Activated naive CD4-positive, alpha-beta T cell treated with anti-CD3 and anti-CD28 coated beads, Interleukin-2, amount 10 ng/mL, durations not matched to agents 7 days and 5 days (primary cell): ENCODE results near the gene RNU5B-1.

Experiments used
- CTCF ChIA-PET: fragments of 350-600 bp; sonication (Branson Sonifier 250); formaldehyde crosslinking; loops from one replicate; lab custom pipeline; 2021; ENCODE audit warnings: antibody characterized with exemption; lab: Charles Lee
- DNase-seq: peaks from one replicate; pipeline ENCODE4 v3.0.0-alpha.2; 2020
- H3K27ac Mint-ChIP-seq: one replicate; pipeline ENCODE4 v1.8.0; 2021; ENCODE audit warnings: mild to moderate bottlenecking, moderate library complexity, mixed read lengths
- H3K27me3 Mint-ChIP-seq: one replicate; pipeline ENCODE4 v1.8.0; 2021; ENCODE audit warnings: mild to moderate bottlenecking, mixed read lengths
- H3K36me3 Mint-ChIP-seq: one replicate; pipeline ENCODE4 v1.8.0; 2021; ENCODE audit warnings: mixed read lengths
- H3K4me1 Mint-ChIP-seq: one replicate; pipeline ENCODE4 v1.8.0; 2021; ENCODE audit warnings: mixed read lengths
- H3K4me3 Mint-ChIP-seq: one replicate; pipeline ENCODE4 v1.8.0; 2021; ENCODE audit warnings: mild to moderate bottlenecking, moderate library complexity, mixed read lengths
- H3K9me3 Mint-ChIP-seq: one replicate; pipeline ENCODE4 v1.8.0; 2021; ENCODE audit warnings: mixed read lengths

Gene RNU5B-1

GRCh38 chr15:65275728-65276126 is 28.8 kb upstream of the RNU5B-1 start:
- CTCF ChIA-PET = interaction anchor here (1.1 kb wide), 1 partner anchor 242 kb away, joined by 3 read pairs; no protein-coding TSS in a partner anchor
- H3K36me3 Mint-ChIP-seq = peaks cover 6% of the 10 kb centered on the region
- H3K4me3 Mint-ChIP-seq = no peak overlapping the region
- DNase-seq = no peak
- peaks cover 25% of the 10 kb centered on the region for H3K4me1 Mint-ChIP-seq
- H3K27me3 Mint-ChIP-seq = no peaks in the 10 kb centered on the region
- no peaks in the 10 kb centered on the region for H3K9me3 Mint-ChIP-seq
- no peak overlapping the region for H3K27ac Mint-ChIP-seq

- H3K27ac Mint-ChIP-seq = no peak overlapping the region
- no peak for DNase-seq
- CTCF ChIA-PET = no interaction called here
These were observed 27.5 kb upstream of the RNU5B-1 start for GRCh38 chr15:65277015-65277414.

DNA sequence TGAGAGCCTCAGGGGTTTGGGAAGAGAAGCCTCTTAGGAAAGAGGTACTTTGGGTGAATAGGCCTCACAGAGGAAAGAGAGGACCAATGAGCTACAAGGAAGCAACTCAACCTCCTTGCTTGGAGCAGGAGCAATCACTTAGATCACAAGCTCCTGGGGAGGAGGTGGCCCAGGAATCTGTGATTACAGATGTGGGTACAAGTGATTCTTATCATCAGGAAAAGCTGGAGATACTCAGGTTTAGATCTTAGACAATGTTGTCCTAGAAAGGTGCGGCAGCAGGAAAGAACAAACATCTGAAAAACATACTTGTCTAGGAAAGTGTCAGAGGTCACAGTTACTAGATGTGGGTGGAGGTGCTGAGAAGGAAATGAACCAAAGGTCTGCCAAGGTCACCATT is 26.0 kb upstream of the RNU5B-1 start:
- peaks cover 33% of the 10 kb centered on the region for H3K4me1 Mint-ChIP-seq
- H3K36me3 Mint-ChIP-seq = peaks cover 16% of the 10 kb centered on the region
- H3K9me3 Mint-ChIP-seq = no peaks in the 10 kb centered on the region
- H3K27ac Mint-ChIP-seq = no peak overlapping the region
- no peak for DNase-seq
- no peaks in the 10 kb centered on the region for H3K27me3 Mint-ChIP-seq
- H3K4me3 Mint-ChIP-seq = no peak overlapping the region
- CTCF ChIA-PET = interaction anchor here (0.6 to 1.4 kb wide), 3 partner anchors 8 to 245 kb away, joined by 3 read pairs; no protein-coding TSS in a partner anchor

More at GRCh38 chr15:65277015-65277414, 27.5 kb upstream of the RNU5B-1 start:
- Mint-ChIP-seq H3K4me1 (peaks cover 25% of the 10 kb centered on the region), H3K36me3 (peaks cover 6% of the 10 kb centered on the region), H3K4me3 (no peak overlapping the region), H3K9me3 (no peaks in the 10 kb centered on the region), H3K27me3 (no peaks in the 10 kb centered on the region)

- peaks cover 40% of the 10 kb centered on the region for H3K4me1 Mint-ChIP-seq
- no peaks in the 10 kb centered on the region for H3K27me3 Mint-ChIP-seq
- no peaks in the 10 kb centered on the region for H3K9me3 Mint-ChIP-seq
- H3K36me3 Mint-ChIP-seq = peaks cover 12% of the 10 kb centered on the region
- CTCF ChIA-PET = interaction anchor here (0.6 to 1.4 kb wide), 6 partner anchors 12 to 156 kb away, joined by 3 to 4 read pairs (median 3); no protein-coding TSS in a partner anchor
- no peak for DNase-seq
- peak overlapping the region; percentile 85 for H3K27ac Mint-ChIP-seq
- peak overlapping the region; percentile 86 for H3K4me3 Mint-ChIP-seq
These were observed 19.0 kb upstream of the RNU5B-1 start for GRCh38 chr15:65285291-65286068.

DNA sequence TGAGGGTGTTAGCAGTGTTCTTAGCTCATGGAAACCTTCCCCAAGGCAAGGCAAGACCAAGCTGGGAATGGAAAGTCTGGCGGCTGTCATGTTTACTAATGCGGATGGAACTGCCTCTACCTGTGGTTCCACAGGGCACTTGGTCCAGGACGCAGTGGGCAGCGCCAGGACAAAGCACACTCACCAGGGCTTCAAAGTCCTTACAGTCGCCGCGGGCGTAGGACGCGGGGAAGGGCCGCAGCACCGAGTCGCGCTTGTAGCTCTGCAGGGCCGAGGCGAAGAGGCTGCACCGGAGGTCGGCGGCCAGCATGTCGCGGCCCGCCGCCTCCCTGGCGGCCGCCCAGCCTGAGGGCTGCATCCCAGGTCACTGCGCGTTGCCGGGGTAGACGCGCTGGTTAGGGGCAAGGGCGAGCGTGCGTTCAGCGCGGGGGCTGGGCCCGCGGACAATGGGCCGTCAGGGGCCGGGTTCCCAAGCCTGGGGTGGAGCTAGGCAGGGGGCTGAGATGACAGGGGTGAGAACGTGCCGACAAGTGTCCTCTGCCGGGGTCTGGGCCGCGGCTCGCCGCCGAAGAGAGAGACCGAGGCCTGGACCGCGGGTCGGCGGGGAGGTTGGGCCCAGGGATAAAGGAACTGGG is 18.3 kb upstream of the RNU5B-1 start:
- H3K36me3 Mint-ChIP-seq = peaks cover 12% of the 10 kb centered on the region
- CTCF ChIA-PET = interaction anchor here (0.6 to 1.6 kb wide), 7 partner anchors 11 to 157 kb away, joined by 3 to 8 read pairs (median 3); partner anchors contain the start of gene RNU5B-1
- peaks cover 40% of the 10 kb centered on the region for H3K4me1 Mint-ChIP-seq
- no peaks in the 10 kb centered on the region for H3K27me3 Mint-ChIP-seq
- H3K27ac Mint-ChIP-seq = peak overlapping the region; percentile 85
- H3K9me3 Mint-ChIP-seq = no peaks in the 10 kb centered on the region
- H3K4me3 Mint-ChIP-seq = peak overlapping the region; percentile 86
- no peak for DNase-seq

- Mint-ChIP-seq H3K36me3 (peaks cover 12% of the 10 kb centered on the region), H3K27me3 (no peaks in the 10 kb centered on the region), H3K9me3 (no peaks in the 10 kb centered on the region), H3K27ac (peak within 1 kb of the TSS; percentile 91), H3K4me3 (peak within 1 kb of the TSS; percentile 86), H3K4me1 (peaks cover 40% of the 10 kb centered on the region)
- peak; percentile 95 for DNase-seq
- CTCF ChIA-PET = interaction anchor here (1.2 to 1.7 kb wide), 4 partner anchors 13 to 98 kb away, joined by 3 to 8 read pairs (median 5); partner anchors contain the start of gene RNU5B-1
These were observed 17.6 kb upstream of the RNU5B-1 start, which contains the start of gene PARP16 for GRCh38 chr15:65286704-65287519. Gene PARP16, minus strand, starts transcription at chr15:65286883. Its CDS starts 457 bp downstream, at chr15:65286426.

DNA sequence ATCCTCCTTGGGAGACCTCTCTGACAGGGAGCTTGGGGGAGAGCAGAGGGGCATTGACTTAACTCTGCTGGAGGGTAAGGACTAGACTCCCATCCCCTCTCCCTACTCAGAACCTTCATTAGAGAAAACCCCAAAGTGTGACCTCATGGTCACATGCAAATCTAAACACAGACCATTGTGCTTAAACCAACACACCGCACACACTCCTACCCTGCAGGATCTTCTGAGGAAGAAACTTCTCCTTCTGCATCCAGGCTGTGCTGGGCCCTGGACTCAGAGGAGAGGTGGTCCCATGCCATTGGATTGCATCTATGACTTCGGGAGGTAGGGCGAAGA is 17.0 kb upstream of the RNU5B-1 start:
- DNase-seq = no peak
- Mint-ChIP-seq H3K27ac (peak overlapping the region; percentile 91), H3K4me3 (peak overlapping the region; percentile 86), H3K36me3 (peaks cover 8% of the 10 kb centered on the region), H3K4me1 (peaks cover 42% of the 10 kb centered on the region), H3K9me3 (no peaks in the 10 kb centered on the region), H3K27me3 (no peaks in the 10 kb centered on the region)
- CTCF ChIA-PET = interaction anchor here (1.6 to 1.7 kb wide), 2 partner anchors 13 to 17 kb away, joined by 6 to 8 read pairs; partner anchors contain the start of gene RNU5B-1

DNA sequence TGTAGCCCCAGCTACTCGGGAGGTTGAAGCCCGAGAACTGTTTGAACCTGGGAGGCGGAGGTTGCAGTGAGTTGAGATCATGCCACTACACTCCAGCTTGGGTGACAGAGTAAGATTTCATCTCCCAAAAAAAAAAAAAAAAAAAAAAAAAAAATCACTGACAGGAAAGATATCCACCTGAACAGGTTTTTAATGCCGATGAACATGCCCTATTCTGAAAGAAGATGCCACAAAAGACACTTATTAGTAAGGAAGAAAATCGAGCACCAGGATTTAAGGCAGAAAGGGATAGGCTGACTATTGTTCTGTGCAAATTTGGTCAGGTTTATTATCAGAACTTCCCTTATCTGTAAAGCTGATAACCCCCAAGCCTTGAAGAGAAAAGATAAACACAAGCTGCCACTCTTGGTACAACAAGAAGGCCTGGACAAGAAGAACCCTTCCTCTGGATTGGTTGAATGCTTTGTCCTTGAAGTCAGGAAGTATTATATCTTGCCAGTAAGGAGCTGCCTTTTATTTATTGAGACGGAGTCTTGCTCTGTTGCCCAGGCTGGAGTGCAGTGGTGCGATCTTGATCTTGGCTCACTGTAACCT is 15.1 kb upstream of the RNU5B-1 start:
- H3K4me1 Mint-ChIP-seq = peaks cover 41% of the 10 kb centered on the region
- H3K27me3 Mint-ChIP-seq = no peaks in the 10 kb centered on the region
- no peak overlapping the region for H3K27ac Mint-ChIP-seq
- H3K36me3 Mint-ChIP-seq = no peaks in the 10 kb centered on the region
- H3K4me3 Mint-ChIP-seq = no peak overlapping the region
- CTCF ChIA-PET = interaction anchor here (1.0 kb wide), 2 partner anchors 156 to 256 kb away, joined by 3 read pairs; partner anchors contain the start of gene PDCD7
- no peaks in the 10 kb centered on the region for H3K9me3 Mint-ChIP-seq
- no peak for DNase-seq

DNA sequence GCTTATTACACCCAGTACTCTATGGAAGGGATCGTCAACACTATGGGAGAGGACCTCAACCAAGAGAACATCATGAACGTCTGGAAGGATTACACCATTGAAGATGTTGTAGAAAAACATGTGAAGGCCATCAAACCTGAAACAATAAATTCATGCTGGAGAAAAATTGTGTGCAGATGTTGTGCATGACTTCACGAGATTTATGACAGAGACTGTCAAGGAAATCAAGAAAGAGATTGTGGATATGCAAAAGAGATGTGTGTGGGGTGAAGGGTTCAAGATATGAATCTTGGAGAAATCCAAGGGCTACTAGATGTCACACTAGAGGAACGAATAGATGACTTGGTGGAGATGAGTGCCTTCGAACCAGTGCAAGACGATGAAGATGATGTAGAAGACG is 14.2 kb upstream of the RNU5B-1 start:
- Mint-ChIP-seq H3K4me1 (peaks cover 44% of the 10 kb centered on the region), H3K4me3 (no peak overlapping the region), H3K27ac (no peak overlapping the region), H3K27me3 (no peaks in the 10 kb centered on the region), H3K9me3 (no peaks in the 10 kb centered on the region), H3K36me3 (no peaks in the 10 kb centered on the region)
- CTCF ChIA-PET = interaction anchor here (1.0 kb wide), 2 partner anchors 156 to 256 kb away, joined by 3 read pairs; partner anchors contain the start of gene PDCD7
- DNase-seq = no peak

- H3K4me3 Mint-ChIP-seq = no peak overlapping the region
- CTCF ChIA-PET = no interaction called here
These were observed 11.4 kb upstream of the RNU5B-1 start for GRCh38 chr15:65292938-65293518.

DNA sequence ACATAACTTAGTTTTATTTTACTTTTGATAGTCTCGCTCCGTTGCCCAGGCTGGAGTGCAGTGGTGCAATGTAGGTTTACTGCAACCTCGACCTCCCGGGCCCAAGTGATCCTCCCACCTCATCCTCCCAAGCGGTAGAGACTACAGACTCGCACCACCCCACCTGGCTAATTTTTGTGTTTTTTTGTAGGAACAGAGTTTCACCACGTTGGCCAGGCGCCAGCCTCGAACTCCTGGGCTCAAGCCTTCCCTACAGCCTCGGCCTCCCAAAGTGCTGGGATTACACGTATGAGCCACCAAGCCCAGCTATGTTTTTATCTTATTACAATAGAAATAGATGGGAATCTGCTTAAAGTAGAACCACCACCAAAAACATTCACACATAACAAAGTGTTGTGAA is 5.7 kb upstream of the RNU5B-1 start:
- Mint-ChIP-seq H3K4me1 (peaks cover 37% of the 10 kb centered on the region), H3K27ac (peak overlapping the region; percentile 79), H3K36me3 (no peaks in the 10 kb centered on the region), H3K27me3 (no peaks in the 10 kb centered on the region), H3K4me3 (peak overlapping the region; percentile 73), H3K9me3 (peaks cover 2% of the 10 kb centered on the region)
- CTCF ChIA-PET = interaction anchor here (1.0 to 4.6 kb wide), 3 partner anchors 10 to 245 kb away, joined by 3 to 31 read pairs (median 4); partner anchors contain the start of gene CLPX
- DNase-seq = no peak

More at GRCh38 chr15:65292938-65293518, 11.4 kb upstream of the RNU5B-1 start:
- Mint-ChIP-seq H3K4me1 (peaks cover 43% of the 10 kb centered on the region), H3K9me3 (no peaks in the 10 kb centered on the region), H3K27me3 (no peaks in the 10 kb centered on the region), H3K27ac (peak overlapping the region; percentile 58), H3K36me3 (no peaks in the 10 kb centered on the region)
- DNase-seq = no peak

DNA sequence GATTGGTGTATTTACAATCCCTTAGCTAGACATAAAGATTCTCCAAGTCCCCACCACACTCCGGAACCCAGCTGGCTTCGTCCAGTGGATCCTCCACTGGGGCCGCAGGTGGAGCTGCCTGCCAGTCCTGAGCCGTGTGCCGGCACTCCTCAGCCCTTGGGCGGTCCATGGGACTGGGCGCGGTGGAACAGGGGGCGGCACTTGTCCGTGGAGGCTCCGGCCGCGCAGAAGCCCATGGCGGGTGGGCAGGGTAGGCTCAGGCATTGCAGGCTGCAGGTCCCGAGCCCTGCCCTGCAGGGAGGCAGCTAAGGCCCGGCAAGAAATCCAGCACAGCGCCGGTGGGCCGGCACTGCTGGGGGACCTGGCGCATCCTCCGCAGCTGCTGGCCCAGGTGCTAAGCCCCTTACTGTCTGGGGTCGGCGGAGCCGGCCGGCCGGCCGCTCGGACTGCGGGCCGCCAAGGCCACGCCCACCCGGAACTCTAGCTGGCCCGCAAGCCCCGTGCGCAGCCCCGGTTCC is 3.5 kb upstream of the RNU5B-1 start:
- H3K27me3 Mint-ChIP-seq = no peaks in the 10 kb centered on the region
- CTCF ChIA-PET = interaction anchor here (1.0 to 4.6 kb wide), 3 partner anchors 13 to 247 kb away, joined by 3 to 31 read pairs (median 6); no protein-coding TSS in a partner anchor
- H3K27ac Mint-ChIP-seq = peak overlapping the region; percentile 92
- no peak for DNase-seq
- no peak overlapping the region for H3K4me3 Mint-ChIP-seq
- H3K4me1 Mint-ChIP-seq = peaks cover 44% of the 10 kb centered on the region
- H3K9me3 Mint-ChIP-seq = peaks cover 2% of the 10 kb centered on the region
- no peaks in the 10 kb centered on the region for H3K36me3 Mint-ChIP-seq

GRCh38 chr15:65302061-65302460 is 2.4 kb upstream of the RNU5B-1 start:
- Mint-ChIP-seq H3K27me3 (no peaks in the 10 kb centered on the region), H3K4me1 (peaks cover 43% of the 10 kb centered on the region), H3K4me3 (no peak overlapping the region), H3K27ac (no peak overlapping the region), H3K36me3 (no peaks in the 10 kb centered on the region), H3K9me3 (peaks cover 2% of the 10 kb centered on the region)
- no peak for DNase-seq
- CTCF ChIA-PET = no interaction called here
